HL-60 (cell line): ENCODE results near the gene SYNM.

Experiments used
- DNase-seq, 2 experiments: peaks; one replicate each; pipeline ENCODE4 v3.0.0-alpha.2; 2010 to 2020; ENCODE audit warnings: low read depth in 1 of 2, low spot score in 1 of 2
- H3K27ac ChIP-seq: fragments of 250-450 bp; sonication (Bioruptor Pico); replicated peaks from 2 replicates; pipeline ENCODE4 v1.5.1; 2020; ENCODE audit warnings: mild to moderate bottlenecking, moderate library complexity
- H3K27me3 ChIP-seq: fragments of 250-450 bp; sonication (Bioruptor Pico); 2 replicates; pipeline ENCODE4 v1.5.1; 2021; ENCODE audit warnings: mild to moderate bottlenecking, moderate library complexity; ENCODE audit not compliant: insufficient read depth, poor library complexity, severe bottlenecking
- H3K4me3 ChIP-seq: replicated peaks from 2 replicates; pipeline ENCODE4 v1.5.1; 2011; ENCODE audit warnings: mild to moderate bottlenecking, control low read depth, low read length; ENCODE audit not compliant: insufficient read depth
- GABPA ChIP-seq: IDR thresholded peaks from 2 replicates; pipeline ENCODE4 v1.6.1; 2012; ENCODE audit warnings: low read depth
- POLR2AphosphoS5 ChIP-seq: IDR thresholded peaks from 2 replicates; pipeline ENCODE4 v1.6.1; 2012; ENCODE audit warnings: low read depth
- SPI1 ChIP-seq: IDR thresholded peaks from 2 replicates; pipeline ENCODE4 v1.6.1; 2012; ENCODE audit warnings: low read depth, mild to moderate bottlenecking, borderline replicate concordance
- TF ChIP-seq, protein P1 (sequence below): IDR thresholded peaks from one replicate; pipeline ENCODE4 v1.5.1; 2011; ENCODE audit warnings: low read length, control low read depth, inconsistent platforms; ENCODE audit not compliant: insufficient read depth
- TF ChIP-seq, protein P2 (sequence below): IDR thresholded peaks from 2 replicates; pipeline ENCODE4 v1.6.1; 2012; ENCODE audit warnings: low read depth; ENCODE audit not compliant: insufficient replicate concordance

The SYNM gene

DNA sequence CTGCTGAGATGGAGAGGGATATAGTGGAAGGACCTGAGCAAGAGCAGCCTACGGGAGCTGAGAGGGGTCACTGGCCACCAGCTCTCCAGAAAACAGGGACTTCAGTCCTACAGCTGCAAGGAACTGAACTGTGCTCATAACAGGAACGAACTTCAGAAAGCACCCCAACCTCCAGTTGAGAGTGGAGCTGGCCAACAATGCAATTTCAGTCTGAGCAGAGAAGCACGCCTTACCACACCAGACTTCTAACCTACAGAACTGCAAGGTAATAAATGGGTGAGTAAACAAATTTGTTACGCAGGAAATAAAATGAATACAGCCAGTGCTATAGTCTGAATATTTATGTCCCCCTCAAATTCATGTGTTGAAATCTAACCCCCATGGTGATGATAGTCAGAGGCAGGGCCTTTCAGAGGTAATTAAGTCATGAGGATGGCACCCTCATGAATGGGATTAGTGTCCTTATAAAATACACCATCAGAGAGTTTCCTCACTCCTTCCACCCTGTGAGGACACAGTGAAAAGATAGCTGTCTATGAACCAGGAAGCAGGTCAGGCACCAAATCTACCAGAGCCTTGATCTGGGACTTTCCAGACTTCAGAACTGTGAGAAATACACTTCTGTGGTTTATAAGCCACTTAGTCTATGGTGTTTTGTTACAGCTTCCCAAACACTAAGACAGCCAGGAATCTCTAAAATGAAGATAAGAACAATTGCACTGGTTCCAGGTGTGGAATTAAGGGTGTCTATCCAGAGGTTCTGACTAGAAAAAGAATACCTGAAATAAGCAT, 58.6 kb downstream of the SYNM start:
- Histone ChIP-seq H3K4me3 (no peak overlapping the region), H3K27ac (no peak overlapping the region), H3K27me3 (no peaks in the 10 kb centered on the region)
- no peak for DNase-seq
- TF ChIP-seq GABPA: no peak
- TF ChIP-seq SPI1: no peak
- TF ChIP-seq, protein P1, sequence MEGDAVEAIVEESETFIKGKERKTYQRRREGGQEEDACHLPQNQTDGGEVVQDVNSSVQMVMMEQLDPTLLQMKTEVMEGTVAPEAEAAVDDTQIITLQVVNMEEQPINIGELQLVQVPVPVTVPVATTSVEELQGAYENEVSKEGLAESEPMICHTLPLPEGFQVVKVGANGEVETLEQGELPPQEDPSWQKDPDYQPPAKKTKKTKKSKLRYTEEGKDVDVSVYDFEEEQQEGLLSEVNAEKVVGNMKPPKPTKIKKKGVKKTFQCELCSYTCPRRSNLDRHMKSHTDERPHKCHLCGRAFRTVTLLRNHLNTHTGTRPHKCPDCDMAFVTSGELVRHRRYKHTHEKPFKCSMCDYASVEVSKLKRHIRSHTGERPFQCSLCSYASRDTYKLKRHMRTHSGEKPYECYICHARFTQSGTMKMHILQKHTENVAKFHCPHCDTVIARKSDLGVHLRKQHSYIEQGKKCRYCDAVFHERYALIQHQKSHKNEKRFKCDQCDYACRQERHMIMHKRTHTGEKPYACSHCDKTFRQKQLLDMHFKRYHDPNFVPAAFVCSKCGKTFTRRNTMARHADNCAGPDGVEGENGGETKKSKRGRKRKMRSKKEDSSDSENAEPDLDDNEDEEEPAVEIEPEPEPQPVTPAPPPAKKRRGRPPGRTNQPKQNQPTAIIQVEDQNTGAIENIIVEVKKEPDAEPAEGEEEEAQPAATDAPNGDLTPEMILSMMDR: no peak
- TF ChIP-seq, protein P2, sequence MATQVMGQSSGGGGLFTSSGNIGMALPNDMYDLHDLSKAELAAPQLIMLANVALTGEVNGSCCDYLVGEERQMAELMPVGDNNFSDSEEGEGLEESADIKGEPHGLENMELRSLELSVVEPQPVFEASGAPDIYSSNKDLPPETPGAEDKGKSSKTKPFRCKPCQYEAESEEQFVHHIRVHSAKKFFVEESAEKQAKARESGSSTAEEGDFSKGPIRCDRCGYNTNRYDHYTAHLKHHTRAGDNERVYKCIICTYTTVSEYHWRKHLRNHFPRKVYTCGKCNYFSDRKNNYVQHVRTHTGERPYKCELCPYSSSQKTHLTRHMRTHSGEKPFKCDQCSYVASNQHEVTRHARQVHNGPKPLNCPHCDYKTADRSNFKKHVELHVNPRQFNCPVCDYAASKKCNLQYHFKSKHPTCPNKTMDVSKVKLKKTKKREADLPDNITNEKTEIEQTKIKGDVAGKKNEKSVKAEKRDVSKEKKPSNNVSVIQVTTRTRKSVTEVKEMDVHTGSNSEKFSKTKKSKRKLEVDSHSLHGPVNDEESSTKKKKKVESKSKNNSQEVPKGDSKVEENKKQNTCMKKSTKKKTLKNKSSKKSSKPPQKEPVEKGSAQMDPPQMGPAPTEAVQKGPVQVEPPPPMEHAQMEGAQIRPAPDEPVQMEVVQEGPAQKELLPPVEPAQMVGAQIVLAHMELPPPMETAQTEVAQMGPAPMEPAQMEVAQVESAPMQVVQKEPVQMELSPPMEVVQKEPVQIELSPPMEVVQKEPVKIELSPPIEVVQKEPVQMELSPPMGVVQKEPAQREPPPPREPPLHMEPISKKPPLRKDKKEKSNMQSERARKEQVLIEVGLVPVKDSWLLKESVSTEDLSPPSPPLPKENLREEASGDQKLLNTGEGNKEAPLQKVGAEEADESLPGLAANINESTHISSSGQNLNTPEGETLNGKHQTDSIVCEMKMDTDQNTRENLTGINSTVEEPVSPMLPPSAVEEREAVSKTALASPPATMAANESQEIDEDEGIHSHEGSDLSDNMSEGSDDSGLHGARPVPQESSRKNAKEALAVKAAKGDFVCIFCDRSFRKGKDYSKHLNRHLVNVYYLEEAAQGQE: no peak
- no peak for TF ChIP-seq POLR2AphosphoS5

DNA sequence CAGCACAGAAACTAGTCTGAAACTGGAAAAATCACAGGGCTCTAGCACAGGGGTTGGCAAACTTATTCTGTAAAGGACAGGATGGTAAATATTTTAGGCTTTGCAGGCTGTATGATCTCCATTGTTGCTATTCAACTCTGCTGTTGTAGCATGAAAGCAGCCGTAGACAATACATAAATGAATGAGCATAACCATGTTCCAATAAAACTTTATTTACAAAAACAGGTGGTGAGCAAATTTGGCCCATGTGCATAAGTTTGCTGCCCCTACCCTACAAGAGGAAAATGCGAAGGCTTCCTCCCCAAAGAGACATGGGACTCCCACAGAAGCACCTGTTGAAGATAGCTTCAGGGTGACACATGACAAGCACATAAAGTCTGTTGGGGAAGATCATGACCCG, 59.2 kb downstream of the SYNM start:
- Histone ChIP-seq H3K27ac (no peak overlapping the region), H3K27me3 (no peaks in the 10 kb centered on the region), H3K4me3 (no peak overlapping the region)
- DNase-seq: no peak
- TF ChIP-seq, protein P1: no peak
- TF ChIP-seq, protein P2: no peak
- no peak for TF ChIP-seq POLR2AphosphoS5
- no peak for TF ChIP-seq GABPA
- no peak for TF ChIP-seq SPI1

DNA sequence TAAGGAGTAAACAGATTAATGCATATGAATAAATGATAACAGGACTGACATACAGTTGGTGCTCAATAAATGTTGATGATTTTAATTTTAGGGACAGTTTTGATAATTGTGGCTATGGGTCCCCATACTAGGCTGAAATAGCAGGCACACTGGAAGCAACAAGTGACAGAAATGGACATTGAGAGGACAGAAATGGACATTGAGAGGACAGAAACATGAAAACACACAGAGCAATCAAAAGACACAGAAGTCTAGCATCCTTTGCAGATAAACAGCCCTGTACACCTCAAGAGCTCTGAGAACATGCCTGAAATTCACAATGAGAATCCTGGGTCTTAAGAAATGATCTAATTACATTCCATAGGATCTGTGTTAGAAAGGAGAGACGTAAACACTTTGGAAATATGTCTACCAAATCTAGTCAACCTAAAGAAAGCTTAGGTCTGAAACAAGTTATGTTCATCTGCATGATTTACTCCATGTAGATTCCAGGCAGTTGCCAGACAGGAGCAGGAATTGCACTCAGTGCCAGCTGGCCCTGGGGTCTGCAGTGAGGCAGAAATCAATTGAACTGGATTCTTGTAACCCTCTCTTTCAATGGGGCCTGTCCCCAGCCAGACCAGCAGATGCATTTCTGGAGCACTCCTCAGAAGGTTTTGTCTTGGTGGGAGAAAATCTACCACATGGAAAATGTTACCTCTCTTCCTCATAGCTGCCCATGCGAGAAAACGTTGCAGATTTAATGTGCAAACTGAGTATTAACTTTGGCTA, 60.3 kb downstream of the SYNM start:
- Histone ChIP-seq H3K4me3 (no peak overlapping the region), H3K27me3 (no peaks in the 10 kb centered on the region), H3K27ac (no peak overlapping the region)
- no peak for TF ChIP-seq SPI1
- TF ChIP-seq GABPA: no peak
- TF ChIP-seq POLR2AphosphoS5: no peak
- TF ChIP-seq, protein P2: no peak
- TF ChIP-seq, protein P1: no peak
- DNase-seq: no peak
